Suprapubic skin (tissue), 4 donors: ENCODE measurements around the gene GSK3B. TPM values are rescaled to one million over a fixed set of nuclear protein-coding genes. Genes with fewer than 3 reads are reported as not detected.

ENCODE experiments used
- DNase-seq, 2 donors: peaks; one replicate each; pipeline ENCODE4 v3.0.0-alpha.2; 2019; ENCODE audit warnings: low spot score in 2 of 2
- H3K27ac ChIP-seq: fragments of 200-600 bp; sonication (generic); one replicate; pipeline ENCODE4 v1.5.1; 2019
- H3K27me3 ChIP-seq: fragments of 200-600 bp; sonication (generic); one replicate; pipeline ENCODE4 v1.5.1; 2019
- H3K36me3 ChIP-seq: fragments of 200-600 bp; sonication (generic); one replicate; pipeline ENCODE4 v1.5.1; 2019
- H3K4me1 ChIP-seq: fragments of 200-600 bp; sonication (generic); one replicate; pipeline ENCODE4 v1.5.1; 2019
- H3K4me3 ChIP-seq: fragments of 200-600 bp; sonication (generic); one replicate; pipeline ENCODE4 v1.5.1; 2019; ENCODE audit warnings: mild to moderate bottlenecking
- H3K9me3 ChIP-seq: fragments of 200-600 bp; sonication (generic); one replicate; pipeline ENCODE4 v1.5.1; 2019
- CTCF ChIP-seq, 2 donors: fragments of 200-600 bp in 1 of 2; fragments of 450-650 bp in 1 of 2; sonication (generic) in 1 of 2; IDR thresholded peaks; one replicate each; pipeline ENCODE4 v1.5.1; 2016 to 2019; ENCODE audit warnings: antibody characterized with exemption in 2 of 2, mild to moderate bottlenecking in 1 of 2, moderate library complexity in 1 of 2
- EP300 ChIP-seq: sonication (generic); formaldehyde crosslinking; IDR thresholded peaks from one replicate; pipeline ENCODE4 v1.6.1; 2017; ENCODE audit warnings: antibody characterized with exemption
- POLR2A ChIP-seq, 2 donors: fragments of 450-650 bp; IDR thresholded peaks; one replicate each; pipeline ENCODE4 v1.6.1; 2017; ENCODE audit warnings: antibody characterized with exemption in 2 of 2, mild to moderate bottlenecking in 2 of 2, moderate library complexity in 2 of 2
- POLR2AphosphoS5 ChIP-seq, 3 donors: sonication (generic); formaldehyde crosslinking; IDR thresholded peaks; one replicate each; pipeline ENCODE4 v1.6.1; 2017; ENCODE audit warnings: antibody characterized with exemption in 3 of 3
- WGBS: methylation state at CpG from one replicate; pipeline ENCODE4 v1.1.5; 2018; 5-methylcytosine and 5-hydroxymethylcytosine counted together
- total RNA-seq, 4 donors: library from RNA; depleted of rRNA; stranded (reverse); fragments of >200 nt; gene quantifications; one replicate each; pipeline ENCODE4 v1.1.0, GENCODE V29; 2016

Gene GSK3B
- total RNA-seq, 4 donors from 2014 or later, result 43.8 to 58.1 (median 53.0) TPM

- 39% methylated on average over 2 of the region's 2 CpGs for WGBS
Measured at GRCh38 chr3:119841808-119842471, 252.3 kb downstream of the GSK3B start.

DNA sequence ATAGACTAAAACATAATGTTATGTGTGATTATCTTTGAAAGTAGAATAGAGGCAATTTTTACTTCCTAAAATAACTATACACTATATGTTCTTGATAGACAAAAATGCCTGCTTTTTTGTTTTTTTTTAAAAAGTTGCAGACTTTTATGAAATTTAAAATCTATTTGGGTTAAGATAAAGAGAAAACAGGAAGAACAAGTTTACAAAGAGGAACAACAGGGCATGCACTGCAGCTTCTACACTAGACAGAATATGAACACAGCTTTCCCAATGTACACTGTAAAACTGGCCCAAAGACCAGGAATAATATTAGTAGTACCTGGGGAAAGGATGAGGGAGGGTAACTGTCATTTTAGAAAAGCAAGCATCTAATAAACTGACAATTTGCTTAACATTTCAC is 258.7 kb downstream of the GSK3B start:
- no peak overlapping the region for H3K27ac ChIP-seq
- TF ChIP-seq CTCF (IDR thresholded peaks at IDR 0.05) (no peak), POLR2A (IDR thresholded peaks at IDR 0.05) (no peak), POLR2AphosphoS5 (IDR thresholded peaks at IDR 0.05) (no peak), EP300 (no peak)
- no peaks in the 10 kb centered on the region for H3K27me3 ChIP-seq
- no peaks in the 10 kb centered on the region for H3K9me3 ChIP-seq
- DNase-seq, result no peak
- no peaks in the 10 kb centered on the region for H3K4me1 ChIP-seq
- H3K4me3 ChIP-seq, result no peak overlapping the region
- H3K36me3 ChIP-seq, result peaks cover 6% of the 10 kb centered on the region

More at GRCh38 chr3:119841808-119842471, 252.3 kb downstream of the GSK3B start:
- H3K4me3 ChIP-seq, result no peak overlapping the region
- H3K27ac ChIP-seq, result no peak overlapping the region
- no peaks in the 10 kb centered on the region for H3K4me1 ChIP-seq
- no peaks in the 10 kb centered on the region for H3K9me3 ChIP-seq
- TF ChIP-seq CTCF (IDR thresholded peaks at IDR 0.05), result no peak
- no peak for TF ChIP-seq EP300
- no peak for TF ChIP-seq POLR2AphosphoS5 (IDR thresholded peaks at IDR 0.05)
- TF ChIP-seq POLR2A (IDR thresholded peaks at IDR 0.05), result no peak
- DNase-seq, result no peak
- H3K27me3 ChIP-seq, result no peaks in the 10 kb centered on the region
- H3K36me3 ChIP-seq, result peaks cover 10% of the 10 kb centered on the region

DNA sequence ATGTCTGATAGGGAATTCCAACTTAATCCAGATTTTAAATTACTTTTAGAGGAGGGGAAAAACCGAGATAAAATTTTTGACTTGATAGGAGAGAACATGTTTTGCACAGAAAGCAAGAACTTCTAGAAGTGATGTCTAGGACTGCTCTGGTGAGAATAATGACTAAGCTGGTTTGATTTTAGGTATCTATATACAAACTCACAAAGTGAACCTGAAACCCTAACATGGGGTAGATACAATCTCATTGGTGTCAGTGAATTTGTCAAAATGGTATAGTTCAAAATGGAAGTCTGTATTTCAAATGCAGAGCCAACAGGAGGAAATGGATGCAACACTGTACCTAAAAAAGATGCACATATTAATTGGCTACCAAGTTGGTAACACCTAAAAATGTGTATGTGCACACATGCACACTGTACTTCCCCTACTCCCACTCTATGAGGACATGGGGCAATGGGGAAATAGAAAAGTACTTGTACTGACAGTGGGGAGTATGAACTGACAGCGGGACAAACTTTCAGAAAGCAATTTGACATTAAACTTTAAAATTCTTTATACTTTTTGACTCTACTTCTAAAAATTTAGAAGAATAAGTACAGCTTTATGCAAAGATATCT is 259.4 kb downstream of the GSK3B start:
- no peak for DNase-seq
- WGBS, result 92% methylated on average over 2 of the region's 2 CpGs
- TF ChIP-seq POLR2AphosphoS5 (IDR thresholded peaks at IDR 0.05) (no peak), EP300 (no peak), POLR2A (IDR thresholded peaks at IDR 0.05) (no peak), CTCF (IDR thresholded peaks at IDR 0.05) (no peak)
- no peaks in the 10 kb centered on the region for H3K4me1 ChIP-seq
- no peaks in the 10 kb centered on the region for H3K9me3 ChIP-seq
- H3K27ac ChIP-seq, result no peak overlapping the region
- no peaks in the 10 kb centered on the region for H3K27me3 ChIP-seq
- no peak overlapping the region for H3K4me3 ChIP-seq
- H3K36me3 ChIP-seq, result peaks cover 6% of the 10 kb centered on the region

- Histone ChIP-seq H3K27me3 (no peaks in the 10 kb centered on the region), H3K4me3 (no peak overlapping the region), H3K4me1 (no peaks in the 10 kb centered on the region), H3K27ac (no peak overlapping the region), H3K9me3 (no peaks in the 10 kb centered on the region), H3K36me3 (peaks cover 6% of the 10 kb centered on the region)
- TF ChIP-seq EP300 (no peak), POLR2AphosphoS5 (IDR thresholded peaks at IDR 0.05) (no peak), POLR2A (IDR thresholded peaks at IDR 0.05) (no peak), CTCF (IDR thresholded peaks at IDR 0.05) (no peak)
- DNase-seq, result no peak
- WGBS, result 33% methylated on average over 1 of the region's 1 CpG
Measured at GRCh38 chr3:119831941-119832371, 262.3 kb downstream of the GSK3B start.

- no peak overlapping the region for H3K27ac ChIP-seq
- no peak overlapping the region for H3K4me3 ChIP-seq
- 95% methylated on average over 3 of the region's 3 CpGs for WGBS
- peaks cover 10% of the 10 kb centered on the region for H3K36me3 ChIP-seq
- TF ChIP-seq EP300 (no peak), POLR2AphosphoS5 (IDR thresholded peaks at IDR 0.05) (no peak), POLR2A (IDR thresholded peaks at IDR 0.05) (no peak), CTCF (IDR thresholded peaks at IDR 0.05) (no peak)
- no peak for DNase-seq
- no peaks in the 10 kb centered on the region for H3K27me3 ChIP-seq
- H3K4me1 ChIP-seq, result no peaks in the 10 kb centered on the region
- no peaks in the 10 kb centered on the region for H3K9me3 ChIP-seq
Measured at GRCh38 chr3:119831022-119831421, 263.2 kb downstream of the GSK3B start.
